Fibroblast of skin of back (primary cell): Measurements from ENCODE around the gene FGA.

Experiments used
- DNase-seq: peaks from one replicate; pipeline ENCODE4 v3.0.0-alpha.2; 2013

The FGA gene

DNA sequence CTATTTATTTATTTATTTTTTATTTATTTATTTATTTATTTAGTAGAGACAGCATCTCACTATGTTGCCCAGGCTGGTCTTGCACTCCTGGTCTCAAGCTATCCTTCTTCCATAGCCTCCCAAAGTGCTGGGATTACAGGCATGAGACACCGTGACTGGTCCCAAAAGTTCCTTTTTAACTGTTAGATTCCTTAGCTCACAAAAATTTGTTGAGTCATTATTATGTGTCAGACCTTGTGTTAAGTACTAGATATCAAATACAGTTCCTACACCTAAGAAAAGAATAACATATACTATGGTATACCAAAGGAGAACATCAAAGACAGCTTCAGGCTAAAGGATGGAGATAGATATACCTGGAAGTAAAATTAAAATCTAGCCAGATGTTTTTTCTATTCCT is 11.6 kb downstream of the FGA start:
- no peak for DNase-seq

DNA sequence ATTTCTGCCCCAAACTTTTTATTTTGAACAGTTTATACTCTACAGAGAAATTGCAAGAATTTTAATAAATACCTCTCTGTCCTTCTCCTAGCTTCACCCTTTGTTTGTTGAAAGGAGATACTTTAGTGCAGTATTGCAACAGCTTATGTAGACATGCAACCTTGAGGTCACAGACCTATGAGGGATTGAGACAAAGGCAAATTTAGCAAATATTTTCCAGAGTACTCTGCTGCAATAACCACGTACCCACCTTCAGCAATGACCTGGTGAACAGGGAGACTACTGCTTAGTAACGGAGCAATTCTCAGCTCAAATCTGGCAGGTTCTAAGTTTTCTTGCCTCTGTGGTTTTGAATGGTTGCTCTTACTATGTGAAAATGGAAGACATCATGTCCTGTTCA is 13.2 kb downstream of the FGA start:
- DNase-seq: no peak

DNA sequence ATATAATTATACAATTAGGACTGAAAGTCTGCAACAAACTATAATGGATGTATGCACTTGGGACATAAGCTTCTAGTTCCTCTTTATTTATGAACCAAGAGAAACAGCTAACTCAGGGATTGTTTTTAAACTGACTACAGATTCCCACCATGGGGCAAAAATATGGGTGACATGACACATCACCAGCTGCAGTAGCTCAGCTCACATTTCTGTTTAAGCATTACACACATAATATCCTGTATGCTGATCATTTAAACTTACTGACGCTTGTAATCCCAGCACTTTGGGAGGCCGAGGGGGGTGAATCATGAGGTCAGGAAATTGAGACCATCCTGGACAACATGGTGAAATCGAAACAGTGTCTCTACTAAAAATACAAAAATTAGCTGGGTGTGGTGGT is 16.2 kb downstream of the FGA start:
- DNase-seq: no peak

GRCh38 chr4:154573190-154573870 is 17.2 kb downstream of the FGA start:
- DNase-seq: no peak

GRCh38 chr4:154569584-154569983 is 21.0 kb downstream of the FGA start:
- DNase-seq: no peak

GRCh38 chr4:154569028-154569427 is 21.5 kb downstream of the FGA start:
- DNase-seq: no peak

DNA sequence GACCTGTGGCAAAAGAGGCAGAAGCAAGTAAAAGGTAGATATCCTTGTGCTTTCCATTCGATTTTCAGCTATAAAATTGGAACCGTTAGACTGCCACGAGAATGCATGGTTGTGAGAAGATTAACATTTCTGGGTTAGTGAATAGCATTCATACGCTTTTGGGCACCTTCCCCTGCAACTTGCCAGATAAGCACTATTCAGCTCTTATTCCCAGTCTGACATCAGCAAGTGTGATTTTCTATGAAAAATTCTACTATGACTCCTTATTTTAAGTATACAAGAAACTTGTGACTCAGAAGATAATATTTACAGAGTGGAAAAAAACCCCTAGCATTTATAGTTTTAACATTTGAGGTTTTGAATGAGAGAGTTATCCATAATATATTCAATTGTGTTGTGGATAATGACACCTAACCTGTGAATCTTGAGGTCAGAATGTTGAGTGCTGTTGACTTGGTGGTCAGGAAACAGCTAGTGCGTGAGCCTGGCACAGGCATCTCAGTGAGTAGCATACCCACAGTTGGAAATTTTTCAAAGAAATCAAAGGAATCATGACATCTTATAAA is 23.8 kb downstream of the FGA start:
- DNase-seq: no peak

DNA sequence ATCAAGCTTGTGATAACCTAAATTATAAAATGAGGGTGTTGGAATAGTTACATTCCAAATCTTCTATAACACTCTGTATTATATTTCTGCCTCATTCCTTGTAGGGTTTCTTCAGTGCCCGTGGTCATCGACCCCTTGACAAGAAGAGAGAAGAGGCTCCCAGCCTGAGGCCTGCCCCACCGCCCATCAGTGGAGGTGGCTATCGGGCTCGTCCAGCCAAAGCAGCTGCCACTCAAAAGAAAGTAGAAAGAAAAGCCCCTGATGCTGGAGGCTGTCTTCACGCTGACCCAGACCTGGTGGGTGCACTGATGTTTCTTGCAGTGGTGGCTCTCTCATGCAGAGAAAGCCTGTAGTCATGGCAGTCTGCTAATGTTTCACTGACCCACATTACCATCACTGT is 24.8 kb downstream of the FGA start:
- DNase-seq: no peak

DNA sequence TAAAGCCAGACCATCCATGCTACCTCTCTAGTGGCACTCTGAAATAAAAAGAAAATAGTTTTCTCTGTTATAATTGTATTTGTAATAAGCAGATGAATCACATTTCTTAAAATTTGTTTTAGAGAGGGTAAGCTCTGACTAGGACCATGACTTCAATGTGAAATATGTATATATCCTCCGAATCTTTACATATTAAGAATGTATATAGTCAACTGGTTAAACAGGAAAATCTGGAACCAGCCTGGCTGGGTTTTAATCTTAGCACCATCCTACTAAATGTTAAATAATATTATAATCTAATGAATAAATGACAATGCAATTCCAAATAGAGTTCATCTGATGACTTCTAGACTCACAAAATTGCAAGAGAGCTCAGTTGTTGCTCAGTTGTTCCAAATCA is 26.2 kb downstream of the FGA start:
- DNase-seq: no peak

DNA sequence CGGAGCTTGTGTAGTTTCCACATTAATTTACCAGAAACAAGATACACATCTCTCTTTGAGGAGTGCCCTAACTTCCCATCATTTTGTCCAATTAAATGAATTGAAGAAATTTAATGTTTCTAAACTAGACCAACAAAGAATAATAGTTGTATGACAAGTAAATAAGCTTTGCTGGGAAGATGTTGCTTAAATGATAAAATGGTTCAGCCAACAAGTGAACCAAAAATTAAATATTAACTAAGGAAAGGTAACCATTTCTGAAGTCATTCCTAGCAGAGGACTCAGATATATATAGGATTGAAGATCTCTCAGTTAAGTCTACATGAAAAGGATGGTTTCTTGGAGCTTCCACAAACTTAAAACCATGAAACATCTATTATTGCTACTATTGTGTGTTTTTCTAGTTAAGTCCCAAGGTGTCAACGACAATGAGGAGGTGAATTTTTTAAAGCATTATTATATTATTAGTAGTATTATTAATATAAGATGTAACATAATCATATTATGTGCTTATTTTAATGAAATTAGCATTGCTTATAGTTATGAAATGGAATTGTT is 27.8 kb downstream of the FGA start, which contains the start of gene FGB:
Gene FGB (plus strand): TSS at position 315 of the 558 bp plus-strand sequence. CDS start 8 bp downstream, at position 323.
- DNase-seq: no peak

GRCh38 chr4:154560824-154561231 is 29.7 kb downstream of the FGA start:
- DNase-seq: peak; percentile 23

DNA sequence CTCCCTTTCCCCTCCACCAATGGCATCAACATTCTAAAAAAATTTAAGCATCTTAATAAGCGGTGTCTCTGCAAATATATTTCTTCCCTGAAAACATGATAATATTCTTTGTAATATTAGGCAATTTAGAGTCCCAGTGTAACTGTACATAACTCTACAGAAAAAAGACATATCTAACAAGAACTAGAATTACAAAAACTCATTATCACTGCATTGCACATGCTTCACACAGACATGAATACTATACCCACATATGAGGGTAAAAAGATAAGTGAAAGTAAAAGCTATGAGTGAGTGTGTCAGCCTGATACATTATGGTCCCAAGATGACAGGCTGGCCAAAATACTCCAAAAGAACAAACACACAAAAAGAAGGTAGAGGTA is 30.1 kb downstream of the FGA start:
- DNase-seq: no peak

DNA sequence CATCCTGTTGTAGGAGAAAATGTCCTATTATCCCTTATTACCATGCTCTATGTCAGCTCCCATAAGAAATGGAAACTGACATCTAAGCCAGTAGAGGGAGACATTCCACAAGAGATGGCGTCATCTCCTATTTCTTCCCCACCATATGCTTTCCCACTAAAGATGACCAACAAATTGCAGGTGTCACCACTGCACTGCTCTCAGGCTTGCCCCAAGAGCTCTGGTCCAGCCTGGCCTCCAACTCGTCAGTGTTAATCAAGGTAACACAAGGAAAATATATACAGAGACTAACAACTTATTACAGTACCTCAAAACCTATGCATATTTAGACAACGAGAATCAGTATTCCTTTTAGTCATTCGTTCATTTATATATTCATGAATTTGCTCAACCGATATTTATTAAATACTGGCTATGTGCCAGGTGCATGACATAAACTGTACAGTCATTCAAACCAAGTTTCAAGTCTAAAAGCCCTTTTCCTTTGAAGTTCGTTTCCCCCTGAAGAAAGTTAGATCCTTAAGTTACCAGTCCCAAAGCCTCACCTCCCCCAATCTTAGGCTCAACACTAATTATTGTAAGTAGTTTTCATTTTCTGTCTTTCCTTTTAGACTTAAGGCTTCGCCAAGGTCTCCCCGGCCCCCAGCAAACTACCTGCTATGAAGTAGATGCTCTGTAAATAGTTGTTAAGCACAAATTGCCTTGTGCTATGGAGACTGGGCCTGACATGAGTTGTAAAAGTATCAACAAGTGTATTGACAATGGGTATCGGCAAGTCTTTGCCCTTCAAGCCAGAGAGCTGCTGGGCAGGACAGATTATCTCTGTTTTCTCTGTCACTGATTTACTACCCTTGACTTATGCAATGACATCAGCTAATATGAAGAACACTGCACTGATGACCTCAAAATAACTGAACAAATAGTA is 30.8 kb downstream of the FGA start:
- peak; percentile 43 for DNase-seq

- no peak for DNase-seq
Observed at GRCh38 chr4:154559141-154559493, 31.4 kb downstream of the FGA start.

DNA sequence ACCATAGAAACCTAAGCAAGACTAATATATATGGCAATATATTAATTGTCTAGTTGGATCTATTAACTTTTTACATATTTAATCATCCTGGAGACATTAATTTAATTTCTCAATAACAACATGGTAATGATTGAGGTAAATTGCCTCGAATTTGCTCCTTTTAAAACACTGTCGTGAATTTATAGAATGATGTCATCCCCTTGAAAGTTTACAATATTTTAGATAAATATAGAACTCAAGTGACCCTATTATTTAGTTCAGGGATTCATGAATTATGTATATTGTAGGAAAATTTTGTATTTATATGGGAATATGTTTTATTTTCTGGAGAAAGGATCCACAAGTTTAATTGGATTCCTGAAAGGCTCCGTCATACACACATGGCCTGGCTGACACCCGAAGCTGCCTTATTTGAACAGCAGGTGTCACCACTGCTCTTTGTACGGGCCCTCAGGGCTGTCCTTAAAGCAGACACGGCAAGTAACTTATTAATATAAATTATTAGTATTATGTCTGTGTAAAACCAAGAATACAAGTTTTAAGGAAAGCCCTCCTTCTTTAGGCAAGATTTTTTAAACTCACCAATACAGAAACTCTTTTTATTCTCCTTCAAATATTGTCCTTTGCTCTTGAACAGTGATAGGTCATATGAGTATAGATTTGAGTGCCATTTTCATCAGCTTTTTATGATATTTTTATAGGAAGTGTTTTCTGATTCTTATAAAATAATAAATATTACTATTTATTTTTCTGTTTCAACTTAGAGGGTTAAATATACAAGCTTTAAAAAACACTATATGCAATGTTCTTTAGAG is 38.5 kb downstream of the FGA start:
- DNase-seq: peak; percentile 81

- DNase-seq: peak; percentile 94
Observed at GRCh38 chr4:154549894-154550790, 40.4 kb downstream of the FGA start, which contains the start of gene PLRG1. Gene PLRG1, minus strand, starts transcription at chr4:154550400. Its CDS starts 92 bp downstream, at chr4:154550308.

GRCh38 chr4:154545689-154546088 is 44.9 kb downstream of the FGA start:
- no peak for DNase-seq

DNA sequence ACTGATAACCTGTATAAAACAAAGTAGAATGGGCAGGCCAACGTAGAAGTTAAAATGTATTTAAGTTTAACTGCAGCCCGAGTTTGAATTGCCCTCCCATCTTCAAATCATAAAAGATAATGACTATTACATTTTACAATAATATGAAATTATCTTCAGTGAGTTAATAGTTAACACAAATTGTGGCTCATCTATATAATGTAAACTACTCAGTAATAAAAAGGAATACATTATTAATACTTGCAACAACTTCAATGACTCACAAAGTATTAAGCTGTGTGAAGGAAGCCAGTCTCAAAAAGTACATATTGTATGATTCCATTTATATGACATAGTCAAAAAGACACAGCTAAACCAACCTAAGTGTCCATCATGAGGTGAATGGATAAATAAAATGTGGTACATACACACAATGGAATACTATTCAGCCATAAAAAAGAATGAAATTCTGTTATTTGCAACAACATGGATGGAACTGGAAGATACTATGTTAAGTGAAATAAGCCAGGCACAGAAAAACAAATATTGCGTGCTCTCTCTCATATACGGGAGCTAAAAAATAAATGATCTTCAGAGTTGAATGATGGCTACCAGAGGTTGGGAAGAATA is 48.2 kb downstream of the FGA start:
- DNase-seq: no peak
